ENCODE measurements around the gene PLEKHF1. TPM values are rescaled to one million over a fixed set of nuclear protein-coding genes. Genes with fewer than 3 reads are reported as not detected.

Gene PLEKHF1
- total RNA-seq, 4 donors from 2014 or later: 28.6 to 49.1 (median 38.8) TPM

DNA sequence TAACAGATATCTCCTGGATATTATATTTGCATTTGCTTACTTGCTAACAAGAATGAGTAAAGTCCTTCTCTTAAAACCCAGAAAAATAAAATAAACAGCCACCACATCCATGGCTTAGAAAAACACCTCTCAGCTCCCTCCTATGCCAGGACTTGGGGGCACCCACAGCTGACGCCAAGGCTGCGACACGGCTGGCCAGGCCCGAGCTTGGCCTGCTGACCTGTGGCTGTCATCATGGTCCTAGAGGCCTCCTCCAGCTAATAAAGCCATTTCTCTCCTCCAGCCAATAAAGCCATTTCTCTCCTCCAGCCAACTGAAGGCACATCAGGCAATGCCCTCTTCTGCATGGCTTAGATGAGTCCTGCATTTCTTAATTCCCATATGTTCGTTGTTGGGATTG is 28.9 kb downstream of the PLEKHF1 start:
- peak; percentile 23 for ATAC-seq

DNA sequence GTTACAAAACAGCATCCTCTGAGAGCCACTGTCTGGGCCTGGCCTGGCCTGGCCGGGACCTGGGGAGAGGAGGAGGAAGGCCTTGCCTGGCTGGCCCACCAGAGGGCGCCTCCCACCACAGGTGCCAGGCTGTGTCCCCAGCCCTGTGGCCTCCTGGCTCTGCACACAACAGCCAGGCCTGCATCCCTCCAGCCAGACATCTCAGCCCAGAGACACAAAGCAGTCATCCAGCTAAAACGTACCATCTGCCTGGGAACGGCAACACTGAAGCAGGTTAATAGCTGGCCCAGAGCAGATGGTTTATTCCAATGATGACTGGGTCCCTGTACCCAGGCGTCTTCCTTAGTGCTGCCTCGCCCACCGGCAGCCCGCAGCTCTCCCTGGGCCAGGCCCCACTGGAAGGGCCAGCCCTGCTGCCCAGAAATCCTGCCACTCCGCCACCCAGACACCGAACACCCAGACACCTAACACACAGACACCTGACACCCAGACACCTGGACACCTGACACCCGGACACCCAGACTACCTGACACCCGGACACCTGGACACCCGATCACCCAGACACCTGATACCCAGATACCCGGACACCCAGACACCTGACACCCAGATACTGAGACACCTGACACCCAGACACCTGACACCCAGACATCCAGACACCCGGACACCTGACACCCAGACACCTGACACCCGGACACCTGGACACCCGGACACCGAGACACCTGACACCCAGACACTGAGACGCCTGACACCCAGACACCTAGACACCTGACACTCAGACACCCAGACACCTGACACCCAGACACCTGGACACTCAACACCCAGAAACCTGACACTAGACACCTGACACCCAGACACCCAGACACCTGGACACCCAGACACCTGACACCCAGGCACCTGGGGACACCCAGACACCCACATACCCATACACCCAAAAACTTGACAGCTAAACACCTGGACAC is 29.7 kb downstream of the PLEKHF1 start:
- Histone ChIP-seq H3K36me3 (no peaks in the 10 kb centered on the region), H3K27ac (peak overlapping the region in 3 of 4 donors; percentile 59 to 63 (median 61)), H3K9me3 (peaks cover 0 to 10% (median 0%) of the 10 kb centered on the region in 3 donors), H3K4me1 (peaks cover 0 to 28% (median 0%) of the 10 kb centered on the region in 3 donors), H3K27me3 (no peaks in the 10 kb centered on the region), H3K4me3 (no peak overlapping the region)
- TF ChIP-seq, protein P1, sequence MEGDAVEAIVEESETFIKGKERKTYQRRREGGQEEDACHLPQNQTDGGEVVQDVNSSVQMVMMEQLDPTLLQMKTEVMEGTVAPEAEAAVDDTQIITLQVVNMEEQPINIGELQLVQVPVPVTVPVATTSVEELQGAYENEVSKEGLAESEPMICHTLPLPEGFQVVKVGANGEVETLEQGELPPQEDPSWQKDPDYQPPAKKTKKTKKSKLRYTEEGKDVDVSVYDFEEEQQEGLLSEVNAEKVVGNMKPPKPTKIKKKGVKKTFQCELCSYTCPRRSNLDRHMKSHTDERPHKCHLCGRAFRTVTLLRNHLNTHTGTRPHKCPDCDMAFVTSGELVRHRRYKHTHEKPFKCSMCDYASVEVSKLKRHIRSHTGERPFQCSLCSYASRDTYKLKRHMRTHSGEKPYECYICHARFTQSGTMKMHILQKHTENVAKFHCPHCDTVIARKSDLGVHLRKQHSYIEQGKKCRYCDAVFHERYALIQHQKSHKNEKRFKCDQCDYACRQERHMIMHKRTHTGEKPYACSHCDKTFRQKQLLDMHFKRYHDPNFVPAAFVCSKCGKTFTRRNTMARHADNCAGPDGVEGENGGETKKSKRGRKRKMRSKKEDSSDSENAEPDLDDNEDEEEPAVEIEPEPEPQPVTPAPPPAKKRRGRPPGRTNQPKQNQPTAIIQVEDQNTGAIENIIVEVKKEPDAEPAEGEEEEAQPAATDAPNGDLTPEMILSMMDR (IDR thresholded peaks at IDR 0.05): peak in 3 of 4 experiments; percentile 86 to 92 (median 89)
- TF ChIP-seq EP300 (IDR thresholded peaks at IDR 0.05) (no peak), POLR2A (IDR thresholded peaks at IDR 0.05) (no peak), POLR2AphosphoS5 (IDR thresholded peaks at IDR 0.05) (peak; percentile 25)
- ATAC-seq: peak; percentile 96
- WGBS, 2 donors (ENCODE audit: low coverage in 1 of 2): 53% methylated on average over 2 of the region's 19 CpGs; no CpG with 5 or more reads in 1 of the 2 donors

More for the DNA sequence above, 28.9 kb downstream of the PLEKHF1 start:
- Histone ChIP-seq H3K36me3 (no peaks in the 10 kb centered on the region), H3K9me3 (peaks cover 0 to 10% (median 0%) of the 10 kb centered on the region in 3 donors), H3K4me3 (no peak overlapping the region), H3K4me1 (peaks cover 0 to 28% (median 0%) of the 10 kb centered on the region in 3 donors), H3K27ac (peak overlapping the region in 3 of 4 donors; percentile 59 to 63 (median 61)), H3K27me3 (no peaks in the 10 kb centered on the region)
- TF ChIP-seq POLR2A (IDR thresholded peaks at IDR 0.05) (no peak), EP300 (IDR thresholded peaks at IDR 0.05) (no peak), POLR2AphosphoS5 (IDR thresholded peaks at IDR 0.05) (no peak)
- TF ChIP-seq, protein P1 (IDR thresholded peaks at IDR 0.05): no peak
- WGBS, 2 donors (ENCODE audit: low coverage in 1 of 2): 75 to 76% methylated on average over 4 of the region's 5 CpGs

DNA sequence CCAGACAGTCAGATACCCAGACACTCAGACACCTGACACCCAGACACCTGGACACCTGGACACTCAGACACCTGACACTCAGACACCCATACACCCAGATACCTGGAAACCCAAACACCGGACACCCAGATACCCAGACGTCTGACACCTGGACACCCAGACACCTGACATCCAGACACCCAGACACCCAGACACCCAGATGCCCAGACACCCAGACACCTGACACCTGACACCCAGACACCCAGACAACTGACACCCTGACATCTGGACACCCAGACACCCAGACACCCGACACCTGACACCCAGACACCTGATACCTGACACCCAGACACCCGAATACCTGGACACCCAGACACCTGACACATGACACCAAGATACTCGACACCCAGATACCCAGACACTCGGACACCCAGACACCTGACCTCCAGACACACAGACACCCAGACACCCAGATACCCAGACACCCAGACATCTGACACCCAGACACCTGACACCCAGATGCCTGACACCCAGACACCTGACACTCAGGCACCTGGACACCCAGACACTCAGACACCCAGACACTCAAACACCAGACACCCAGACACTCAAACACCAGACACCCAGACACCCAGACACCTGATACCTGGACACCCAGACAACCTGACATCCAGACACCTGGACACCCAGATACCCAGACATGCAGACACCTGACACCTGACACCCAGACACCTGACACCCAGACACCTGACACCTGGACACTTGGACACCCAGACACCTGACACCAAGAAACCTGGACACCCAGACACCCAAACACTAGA is 30.7 kb downstream of the PLEKHF1 start:
- Histone ChIP-seq H3K9me3 (peaks cover 0 to under 1% (median 0%) of the 10 kb centered on the region in 3 donors), H3K36me3 (no peaks in the 10 kb centered on the region), H3K4me1 (peaks cover 0 to 28% (median 0%) of the 10 kb centered on the region in 3 donors), H3K4me3 (no peak overlapping the region), H3K27me3 (no peaks in the 10 kb centered on the region), H3K27ac (no peak overlapping the region)
- no peak for ATAC-seq
- TF ChIP-seq POLR2A (IDR thresholded peaks at IDR 0.05) (no peak), EP300 (IDR thresholded peaks at IDR 0.05) (no peak), POLR2AphosphoS5 (IDR thresholded peaks at IDR 0.05) (no peak)
- TF ChIP-seq, protein P1 (IDR thresholded peaks at IDR 0.05): no peak
- WGBS, 2 donors (ENCODE audit: low coverage in 1 of 2): no CpG with 5 or more reads among the region's 6 CpGs

DNA sequence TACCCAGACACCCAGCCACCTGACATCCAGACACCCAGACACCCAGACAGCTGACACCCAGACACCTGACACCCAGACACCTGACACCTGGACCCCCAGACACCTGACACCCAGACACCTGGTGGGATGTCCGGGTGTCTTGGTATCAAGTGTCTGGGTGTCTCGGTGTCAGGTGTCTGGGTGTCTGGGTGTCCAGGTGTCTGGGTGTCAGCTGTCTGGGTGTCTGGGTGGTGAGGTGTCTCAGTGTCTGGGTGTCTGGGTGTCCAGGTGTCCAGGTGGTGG is 31.2 kb downstream of the PLEKHF1 start:
- no peak for ATAC-seq
- H3K27ac ChIP-seq: no peak overlapping the region
- no peaks in the 10 kb centered on the region for H3K36me3 ChIP-seq
- H3K4me3 ChIP-seq: no peak overlapping the region
- H3K9me3 ChIP-seq: no peaks in the 10 kb centered on the region
- H3K4me1 ChIP-seq: peaks cover 0 to 28% (median 0%) of the 10 kb centered on the region in 3 donors
- WGBS, 2 donors (ENCODE audit: low coverage in 1 of 2): no CpG with 5 or more reads among the region's 2 CpGs
- no peaks in the 10 kb centered on the region for H3K27me3 ChIP-seq
- TF ChIP-seq, protein P1 (IDR thresholded peaks at IDR 0.05): no peak
- TF ChIP-seq EP300 (IDR thresholded peaks at IDR 0.05): no peak
- no peak for TF ChIP-seq POLR2A (IDR thresholded peaks at IDR 0.05)
- no peak for TF ChIP-seq POLR2AphosphoS5 (IDR thresholded peaks at IDR 0.05)

Data from gastroesophageal sphincter (tissue), 4 donors.